Stimulated activated memory B cell treated with anti-CD40 and anti-IgM and Interleukin-4, amounts not matched to agents 10 μg/mL and 1 μg/mL and 100 μg/mL, for 72 hours (primary cell): ENCODE measurements around the gene ECHDC3.
A peak's percentile ranks its signal among the peaks of the same experiment; 100 is the strongest.

Experiments
- ATAC-seq: fragments of 150-1000 bp; cut with Tn5 transposase; 2 replicates; pipeline ENCODE4 v1.10.0; 2021
- H3K27ac Mint-ChIP-seq: one replicate; pipeline ENCODE4 v1.8.0; 2022; ENCODE audit warnings: mild to moderate bottlenecking, mixed read lengths
- H3K27me3 Mint-ChIP-seq: one replicate; pipeline ENCODE4 v1.8.0; 2022; ENCODE audit warnings: mixed read lengths
- H3K36me3 Mint-ChIP-seq: one replicate; pipeline ENCODE4 v1.8.0; 2022; ENCODE audit warnings: mixed read lengths
- H3K4me1 Mint-ChIP-seq: one replicate; pipeline ENCODE4 v1.8.0; 2022; ENCODE audit warnings: mixed read lengths
- H3K4me3 Mint-ChIP-seq: one replicate; pipeline ENCODE4 v1.8.0; 2022; ENCODE audit warnings: mild to moderate bottlenecking, moderate library complexity, mixed read lengths
- H3K9me3 Mint-ChIP-seq: one replicate; pipeline ENCODE4 v1.8.0; 2022; ENCODE audit warnings: mixed read lengths

Gene ECHDC3

GRCh38 chr10:11755512-11756263 lies 13.5 kb downstream of the ECHDC3 start:
- no peak for ATAC-seq
- Mint-ChIP-seq H3K36me3 (peaks cover 15% of the 10 kb centered on the region), H3K27ac (no peak overlapping the region)

GRCh38 chr10:11756766-11757315 lies 14.7 kb downstream of the ECHDC3 start:
- no peak overlapping the region for H3K4me3 Mint-ChIP-seq
- H3K4me1 Mint-ChIP-seq: peaks cover 8% of the 10 kb centered on the region
- peaks cover 14% of the 10 kb centered on the region for H3K36me3 Mint-ChIP-seq
- no peaks in the 10 kb centered on the region for H3K27me3 Mint-ChIP-seq
- no peak overlapping the region for H3K27ac Mint-ChIP-seq
- H3K9me3 Mint-ChIP-seq: no peaks in the 10 kb centered on the region
- no peak for ATAC-seq

More at GRCh38 chr10:11755512-11756263, 13.5 kb downstream of the ECHDC3 start:
- Mint-ChIP-seq H3K27me3 (no peaks in the 10 kb centered on the region), H3K4me3 (no peak overlapping the region), H3K9me3 (no peaks in the 10 kb centered on the region), H3K4me1 (peaks cover 8% of the 10 kb centered on the region)

GRCh38 chr10:11757454-11757820 lies 15.3 kb downstream of the ECHDC3 start:
- Mint-ChIP-seq H3K36me3 (peaks cover 18% of the 10 kb centered on the region), H3K27ac (peak overlapping the region; percentile 36)
- no peak for ATAC-seq

GRCh38 chr10:11757821-11758463 lies 15.8 kb downstream of the ECHDC3 start:
- peaks cover 19% of the 10 kb centered on the region for H3K36me3 Mint-ChIP-seq
- no peaks in the 10 kb centered on the region for H3K9me3 Mint-ChIP-seq
- ATAC-seq: peak; percentile 95
- H3K27ac Mint-ChIP-seq: peak overlapping the region; percentile 36
- no peaks in the 10 kb centered on the region for H3K27me3 Mint-ChIP-seq
- peaks cover 8% of the 10 kb centered on the region for H3K4me1 Mint-ChIP-seq
- no peak overlapping the region for H3K4me3 Mint-ChIP-seq

More at GRCh38 chr10:11757454-11757820, 15.3 kb downstream of the ECHDC3 start:
- Mint-ChIP-seq H3K4me1 (peaks cover 8% of the 10 kb centered on the region), H3K4me3 (no peak overlapping the region), H3K27me3 (no peaks in the 10 kb centered on the region), H3K9me3 (no peaks in the 10 kb centered on the region)

- no peak for ATAC-seq
- Mint-ChIP-seq H3K27ac (no peak overlapping the region), H3K4me3 (no peak overlapping the region), H3K36me3 (peaks cover 26% of the 10 kb centered on the region), H3K4me1 (peaks cover 8% of the 10 kb centered on the region), H3K27me3 (no peaks in the 10 kb centered on the region), H3K9me3 (no peaks in the 10 kb centered on the region)
These were observed 16.5 kb downstream of the ECHDC3 start for GRCh38 chr10:11758527-11759236.

- H3K4me3 Mint-ChIP-seq: no peak overlapping the region
- ATAC-seq: no peak
- H3K9me3 Mint-ChIP-seq: no peaks in the 10 kb centered on the region
- H3K36me3 Mint-ChIP-seq: peaks cover 26% of the 10 kb centered on the region
- H3K27ac Mint-ChIP-seq: no peak overlapping the region
- peaks cover 8% of the 10 kb centered on the region for H3K4me1 Mint-ChIP-seq
- H3K27me3 Mint-ChIP-seq: no peaks in the 10 kb centered on the region
These were observed 17.2 kb downstream of the ECHDC3 start for GRCh38 chr10:11759347-11759746.

- no peak for ATAC-seq
- Mint-ChIP-seq H3K4me3 (no peak overlapping the region), H3K4me1 (peaks cover 8% of the 10 kb centered on the region), H3K27ac (no peak overlapping the region), H3K27me3 (no peaks in the 10 kb centered on the region), H3K36me3 (peaks cover 26% of the 10 kb centered on the region), H3K9me3 (no peaks in the 10 kb centered on the region)
These were observed 18.0 kb downstream of the ECHDC3 start for GRCh38 chr10:11760151-11760550.

GRCh38 chr10:11760861-11761260 lies 18.7 kb downstream of the ECHDC3 start:
- no peak for ATAC-seq
- no peaks in the 10 kb centered on the region for H3K9me3 Mint-ChIP-seq
- peaks cover 8% of the 10 kb centered on the region for H3K4me1 Mint-ChIP-seq
- peaks cover 19% of the 10 kb centered on the region for H3K36me3 Mint-ChIP-seq
- no peak overlapping the region for H3K27ac Mint-ChIP-seq
- H3K4me3 Mint-ChIP-seq: no peak overlapping the region
- H3K27me3 Mint-ChIP-seq: no peaks in the 10 kb centered on the region

GRCh38 chr10:11761431-11761830 lies 19.2 kb downstream of the ECHDC3 start:
- Mint-ChIP-seq H3K27me3 (no peaks in the 10 kb centered on the region), H3K4me1 (peaks cover 8% of the 10 kb centered on the region), H3K27ac (no peak overlapping the region), H3K9me3 (no peaks in the 10 kb centered on the region), H3K4me3 (no peak overlapping the region), H3K36me3 (peaks cover 17% of the 10 kb centered on the region)
- ATAC-seq: no peak

- H3K27me3 Mint-ChIP-seq: no peaks in the 10 kb centered on the region
- H3K4me1 Mint-ChIP-seq: peaks cover 4% of the 10 kb centered on the region
- no peak overlapping the region for H3K4me3 Mint-ChIP-seq
- ATAC-seq: no peak
- H3K9me3 Mint-ChIP-seq: no peaks in the 10 kb centered on the region
- H3K27ac Mint-ChIP-seq: no peak overlapping the region
- peaks cover 17% of the 10 kb centered on the region for H3K36me3 Mint-ChIP-seq
These were observed 20.7 kb downstream of the ECHDC3 start for GRCh38 chr10:11762706-11763500.

- no peak for ATAC-seq
- Mint-ChIP-seq H3K27me3 (no peaks in the 10 kb centered on the region), H3K9me3 (no peaks in the 10 kb centered on the region), H3K36me3 (peaks cover 17% of the 10 kb centered on the region), H3K4me1 (no peaks in the 10 kb centered on the region), H3K4me3 (no peak overlapping the region), H3K27ac (no peak overlapping the region)
These were observed 21.3 kb downstream of the ECHDC3 start for GRCh38 chr10:11763501-11763861.

GRCh38 chr10:11765141-11765540 lies 23.0 kb downstream of the ECHDC3 start:
- no peak overlapping the region for H3K27ac Mint-ChIP-seq
- no peak overlapping the region for H3K4me3 Mint-ChIP-seq
- H3K27me3 Mint-ChIP-seq: no peaks in the 10 kb centered on the region
- peaks cover 17% of the 10 kb centered on the region for H3K36me3 Mint-ChIP-seq
- no peaks in the 10 kb centered on the region for H3K9me3 Mint-ChIP-seq
- no peaks in the 10 kb centered on the region for H3K4me1 Mint-ChIP-seq
- peak; percentile 8 for ATAC-seq

GRCh38 chr10:11772575-11773288 lies 30.6 kb downstream of the ECHDC3 start:
- no peaks in the 10 kb centered on the region for H3K9me3 Mint-ChIP-seq
- H3K4me3 Mint-ChIP-seq: no peak overlapping the region

GRCh38 chr10:11773761-11774441 lies 31.7 kb downstream of the ECHDC3 start:
- H3K36me3 Mint-ChIP-seq: no peaks in the 10 kb centered on the region
- no peaks in the 10 kb centered on the region for H3K27me3 Mint-ChIP-seq
- H3K27ac Mint-ChIP-seq: no peak overlapping the region
- H3K4me3 Mint-ChIP-seq: no peak overlapping the region
- peaks cover 3% of the 10 kb centered on the region for H3K9me3 Mint-ChIP-seq
- ATAC-seq: no peak
- H3K4me1 Mint-ChIP-seq: no peaks in the 10 kb centered on the region

More at GRCh38 chr10:11772575-11773288, 30.6 kb downstream of the ECHDC3 start:
- ATAC-seq: no peak
- no peak overlapping the region for H3K27ac Mint-ChIP-seq
- H3K4me1 Mint-ChIP-seq: no peaks in the 10 kb centered on the region
- no peaks in the 10 kb centered on the region for H3K36me3 Mint-ChIP-seq
- H3K27me3 Mint-ChIP-seq: no peaks in the 10 kb centered on the region
